Upper lobe of right lung (tissue), 1 donor: Measurements from ENCODE around the gene DOCK1. TPM values are rescaled to one million over a fixed set of nuclear protein-coding genes. Genes with fewer than 3 reads are reported as not detected.

Source experiments
- ATAC-seq: fragments of 200-7000 bp; cut with Tn5 transposase; one replicate; pipeline ENCODE4 v1.9.1; 2020; ENCODE audit warnings: mild to moderate bottlenecking, moderate library complexity
- DNase-seq: peaks from one replicate; pipeline ENCODE4 v3.0.0-alpha.2; 2020
- H3K27ac ChIP-seq: fragments of 200-600 bp; one replicate; pipeline ENCODE4 v1.8.0; 2022
- H3K27me3 ChIP-seq: fragments of 200-600 bp; one replicate; pipeline ENCODE4 v1.8.0; 2022; ENCODE audit warnings: mild to moderate bottlenecking
- H3K36me3 ChIP-seq: fragments of 200-600 bp; one replicate; pipeline ENCODE4 v1.8.0; 2022
- H3K4me1 ChIP-seq: fragments of 200-600 bp; one replicate; pipeline ENCODE4 v1.8.0; 2022
- H3K4me3 ChIP-seq: fragments of 200-600 bp; one replicate; pipeline ENCODE4 v1.8.0; 2022; ENCODE audit warnings: mild to moderate bottlenecking
- H3K9me3 ChIP-seq: fragments of 200-600 bp; one replicate; pipeline ENCODE4 v1.8.0; 2022
- CTCF ChIP-seq: fragments of 200-600 bp; IDR thresholded peaks from one replicate; pipeline ENCODE4 v1.8.0; 2022; ENCODE audit warnings: antibody characterized with exemption
- intact Hi-C: fragments of 100-400 bp; cut with DNase I; formaldehyde crosslinking; loops from one replicate; pipeline ENCODE4 v1.11.0; 2022
- total RNA-seq: library from RNA; stranded (reverse); fragmentation: NEBNext Ultra II Directional; extraction: Animal tissue kit (Norgen Biotek cat#: 25700); gene quantifications from one replicate; pipeline ENCODE4 v1.2.1, GENCODE V29; 2021
- donor health status: DM: no; HTN: yes; CAD: no; lungs with severe emphysema.

The DOCK1 gene
- total RNA-seq, 1 donor from 2014 or later: 46.4 TPM

GRCh38 chr10:127463548-127463947 is 558.3 kb downstream of the DOCK1 start:
- Histone ChIP-seq H3K9me3 (no peaks in the 10 kb centered on the region), H3K27me3 (no peaks in the 10 kb centered on the region), H3K27ac (no peak overlapping the region), H3K4me3 (no peak overlapping the region), H3K36me3 (no peaks in the 10 kb centered on the region), H3K4me1 (no peaks in the 10 kb centered on the region)
- intact Hi-C loops: no loop called here
- no peak for ATAC-seq
- no peak for TF ChIP-seq CTCF
- no peak for DNase-seq

- Histone ChIP-seq H3K4me1 (no peaks in the 10 kb centered on the region), H3K27me3 (no peaks in the 10 kb centered on the region), H3K9me3 (no peaks in the 10 kb centered on the region), H3K36me3 (no peaks in the 10 kb centered on the region), H3K27ac (no peak overlapping the region), H3K4me3 (no peak overlapping the region)
- DNase-seq: no peak
- intact Hi-C loops: no loop called here
- no peak for ATAC-seq
- TF ChIP-seq CTCF: no peak
Measured at GRCh38 chr10:127464561-127464960, 559.3 kb downstream of the DOCK1 start.

GRCh38 chr10:127467811-127468210 is 562.6 kb downstream of the DOCK1 start:
- Histone ChIP-seq H3K27me3 (no peaks in the 10 kb centered on the region), H3K4me3 (no peak overlapping the region), H3K9me3 (no peaks in the 10 kb centered on the region), H3K27ac (no peak overlapping the region), H3K36me3 (no peaks in the 10 kb centered on the region), H3K4me1 (no peaks in the 10 kb centered on the region)
- intact Hi-C loops: no loop called here
- DNase-seq (no peak), ATAC-seq (no peak)
- no peak for TF ChIP-seq CTCF

GRCh38 chr10:127468632-127469031 is 563.4 kb downstream of the DOCK1 start:
- H3K4me1 ChIP-seq: no peaks in the 10 kb centered on the region
- no peak for TF ChIP-seq CTCF

GRCh38 chr10:127470911-127471310 is 565.7 kb downstream of the DOCK1 start:
- Histone ChIP-seq H3K4me3 (no peak overlapping the region), H3K27me3 (no peaks in the 10 kb centered on the region), H3K36me3 (no peaks in the 10 kb centered on the region), H3K4me1 (no peaks in the 10 kb centered on the region), H3K9me3 (no peaks in the 10 kb centered on the region), H3K27ac (no peak overlapping the region)
- no peak for TF ChIP-seq CTCF
- DNase-seq (no peak), ATAC-seq (no peak)
- intact Hi-C loops: no loop called here

More at GRCh38 chr10:127468632-127469031, 563.4 kb downstream of the DOCK1 start:
- intact Hi-C loops: no loop called here
- H3K9me3 ChIP-seq: no peaks in the 10 kb centered on the region
- no peak for DNase-seq
- H3K27ac ChIP-seq: no peak overlapping the region
- ATAC-seq: no peak
- no peak overlapping the region for H3K4me3 ChIP-seq
- no peaks in the 10 kb centered on the region for H3K36me3 ChIP-seq
- H3K27me3 ChIP-seq: no peaks in the 10 kb centered on the region

GRCh38 chr10:127472976-127473375 is 567.7 kb downstream of the DOCK1 start:
- intact Hi-C loops: no loop called here
- no peak for TF ChIP-seq CTCF
- Histone ChIP-seq H3K4me1 (no peaks in the 10 kb centered on the region), H3K27ac (no peak overlapping the region), H3K9me3 (no peaks in the 10 kb centered on the region), H3K4me3 (no peak overlapping the region), H3K27me3 (no peaks in the 10 kb centered on the region), H3K36me3 (no peaks in the 10 kb centered on the region)
- DNase-seq (no peak), ATAC-seq (no peak)
